Stromal cell of bone marrow (primary cell): ENCODE measurements around the gene PFKFB3.
"Not testable (repeated sequence)": the region's sequence is repeated elsewhere in the genome, so short reads cannot be mapped to it uniquely, and the experiment has no call there.

Experiments used
- DNase-seq: peaks from one replicate; pipeline ENCODE4 v3.0.0-alpha.2; 2012; ENCODE audit warnings: low read depth

Gene PFKFB3

DNA sequence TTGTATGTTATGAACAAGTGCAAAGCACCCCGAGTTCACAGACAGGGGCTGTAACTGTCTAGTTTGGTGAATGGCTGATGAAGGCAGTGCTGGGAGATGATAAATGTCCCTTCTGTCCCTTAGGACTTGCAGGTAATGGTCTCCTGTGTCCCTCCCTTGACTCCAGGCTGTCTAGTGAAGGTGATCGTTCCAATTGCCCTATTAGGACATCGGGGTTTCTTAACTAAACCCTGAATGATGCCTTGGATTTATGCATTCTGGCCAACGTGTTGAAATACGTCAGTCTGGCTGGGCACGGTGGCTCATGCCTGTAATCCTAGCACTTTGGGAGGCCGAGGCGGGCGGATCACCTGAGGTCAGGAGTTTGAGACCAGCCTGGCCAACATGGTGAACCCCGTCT, 69.4 kb downstream of the PFKFB3 start:
- no peak for DNase-seq

DNA sequence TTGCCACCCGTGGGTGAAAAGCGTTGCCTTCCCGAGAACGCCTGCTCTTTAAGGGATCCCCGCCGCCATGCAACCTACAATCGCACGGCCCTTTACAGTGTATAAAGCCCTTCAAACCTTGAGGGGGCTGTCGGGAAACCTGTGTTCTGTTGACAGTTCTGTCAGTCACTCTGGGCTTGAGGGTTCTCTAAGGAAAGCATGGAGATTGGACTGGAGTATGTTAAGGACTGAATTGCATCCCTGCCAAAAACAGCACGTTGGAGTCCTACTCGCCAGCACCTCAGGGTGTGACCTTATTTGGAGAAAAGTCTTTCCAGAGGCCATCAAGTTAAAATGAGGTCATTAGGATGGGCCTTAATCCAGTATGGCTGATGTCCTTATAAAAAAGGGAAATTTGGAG, 70.6 kb downstream of the PFKFB3 start:
- DNase-seq = no peak

DNA sequence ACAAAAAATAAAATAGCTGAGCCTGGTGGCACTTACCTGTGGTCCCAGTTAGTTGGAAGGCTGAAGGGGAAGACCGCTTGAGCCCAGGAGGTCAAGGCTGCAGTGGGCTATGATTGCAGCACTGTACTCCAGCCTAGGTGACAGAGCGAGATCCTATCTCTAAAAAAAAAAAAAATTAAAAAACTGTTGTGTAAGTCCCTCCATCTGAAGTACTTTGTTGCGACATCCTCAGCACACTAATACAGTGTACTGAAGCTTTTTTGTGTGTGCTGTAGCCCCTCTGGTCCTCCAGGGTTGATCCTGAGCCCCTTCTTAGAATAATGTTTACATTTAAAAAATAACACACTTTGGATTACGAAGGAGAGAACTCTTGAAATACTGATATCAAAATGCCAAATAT, 71.3 kb downstream of the PFKFB3 start:
- no peak for DNase-seq

DNA sequence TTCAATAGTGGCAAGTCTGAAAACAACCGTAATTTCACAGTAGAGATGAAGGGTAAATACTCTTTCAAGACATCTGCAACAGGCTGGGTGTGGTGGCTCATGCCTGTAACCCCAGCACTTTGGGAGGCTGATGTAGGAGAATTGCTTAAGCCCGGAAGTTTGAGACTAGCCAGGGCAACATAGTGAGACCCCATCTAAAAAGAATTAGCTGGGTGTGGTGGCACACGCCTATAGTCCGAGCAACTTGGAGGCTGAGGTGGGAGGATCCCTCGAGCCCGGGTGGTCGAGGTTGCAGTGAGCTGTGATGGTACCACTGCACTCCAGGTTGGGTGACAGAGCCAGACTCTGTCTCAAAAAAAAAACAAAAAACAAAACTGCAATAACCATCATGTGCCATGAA, 71.8 kb downstream of the PFKFB3 start:
- no peak for DNase-seq

DNA sequence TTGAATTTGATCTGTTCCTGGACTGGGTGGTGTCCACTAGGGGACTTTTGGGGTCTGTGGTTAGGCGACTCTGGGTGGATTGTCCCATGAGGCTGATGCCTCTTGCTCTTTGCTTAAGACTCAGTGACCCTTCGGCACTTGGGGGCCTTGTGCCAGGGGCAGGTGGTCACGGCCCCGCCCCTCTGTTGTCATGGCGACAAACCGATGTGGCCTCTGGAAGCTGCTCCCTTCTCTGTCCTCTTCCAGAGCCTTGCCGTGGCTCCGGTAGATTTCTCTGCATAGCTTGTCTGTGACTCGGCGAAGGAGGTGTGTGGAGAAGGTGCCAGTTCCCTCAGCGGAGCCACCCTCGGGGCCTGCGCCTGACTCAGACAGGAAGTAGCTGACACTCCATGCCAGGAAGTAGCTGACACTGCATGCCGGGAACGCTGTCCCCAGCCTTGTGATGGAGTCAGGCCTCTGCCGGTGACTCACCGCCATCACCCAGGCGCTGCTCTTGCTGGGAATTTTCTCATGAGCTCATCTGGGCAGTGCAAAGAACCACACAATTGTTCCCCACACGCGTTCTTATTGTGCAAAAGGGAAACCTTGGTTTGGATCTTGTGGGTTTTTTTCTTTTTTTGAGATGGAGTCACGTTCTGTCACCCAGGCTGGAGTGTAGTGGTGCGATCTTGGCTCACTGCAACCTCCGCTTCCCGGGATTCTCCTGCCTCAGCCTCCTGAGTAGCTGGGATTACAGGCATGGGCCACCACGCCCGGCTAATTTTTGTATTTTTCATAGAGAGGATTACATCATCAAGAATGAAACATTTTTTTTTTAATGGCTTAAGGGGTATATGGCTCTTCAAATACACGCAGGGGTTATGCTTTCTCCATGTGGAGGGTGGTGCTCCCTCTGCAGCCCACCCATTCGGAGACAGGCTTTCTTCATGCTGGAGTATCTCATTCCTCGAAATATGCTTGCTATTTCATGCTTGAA, 72.6 kb downstream of the PFKFB3 start:
- DNase-seq = peak; percentile 98

DNA sequence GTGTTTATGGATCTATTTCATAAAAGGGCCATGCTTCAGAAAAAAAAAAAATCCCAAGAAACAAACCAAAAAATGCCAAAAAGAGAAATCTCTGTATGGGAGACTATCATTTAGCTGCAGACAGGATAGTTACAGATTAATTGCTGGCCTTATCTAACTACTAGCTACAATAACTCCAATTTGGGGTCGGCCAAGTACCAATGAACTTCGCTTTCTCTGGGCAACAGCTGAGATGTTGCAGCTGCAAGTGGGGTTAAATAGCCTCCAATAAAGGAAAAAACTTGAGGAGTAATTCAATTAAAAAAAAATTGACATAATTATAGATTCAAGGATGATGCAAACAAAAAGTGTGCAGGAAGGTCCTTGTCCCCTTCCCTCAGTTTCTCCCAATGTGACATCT, 73.6 kb downstream of the PFKFB3 start:
- DNase-seq = no peak

DNA sequence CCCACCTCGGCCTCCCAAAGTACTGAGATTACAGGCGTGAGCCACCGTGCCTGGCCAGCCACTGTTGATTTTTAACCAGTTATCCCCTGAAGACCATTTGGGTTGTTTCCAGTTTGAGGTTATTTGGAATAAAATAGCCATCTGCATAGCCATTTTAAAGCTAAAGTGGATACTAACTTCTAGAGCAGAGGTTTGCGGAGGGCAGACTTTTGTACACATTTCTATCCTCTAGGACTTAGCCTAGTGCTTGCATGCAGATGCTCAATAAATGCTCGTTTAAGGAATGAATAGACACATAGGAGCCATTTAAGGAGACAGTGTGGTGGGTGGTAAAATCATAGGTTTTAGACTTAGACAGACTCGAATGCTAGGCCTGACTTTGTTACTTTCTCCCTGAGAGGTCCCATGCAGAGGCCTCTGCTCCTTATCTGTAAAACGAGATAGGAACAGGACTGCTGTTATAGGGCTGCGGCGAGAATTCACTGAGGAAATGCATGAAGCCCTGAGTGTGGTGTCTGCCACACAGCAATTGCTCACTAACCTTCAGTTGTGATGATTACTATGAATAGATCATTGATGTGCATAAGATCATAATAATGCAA, 75.9 kb downstream of the PFKFB3 start:
- no peak for DNase-seq

DNA sequence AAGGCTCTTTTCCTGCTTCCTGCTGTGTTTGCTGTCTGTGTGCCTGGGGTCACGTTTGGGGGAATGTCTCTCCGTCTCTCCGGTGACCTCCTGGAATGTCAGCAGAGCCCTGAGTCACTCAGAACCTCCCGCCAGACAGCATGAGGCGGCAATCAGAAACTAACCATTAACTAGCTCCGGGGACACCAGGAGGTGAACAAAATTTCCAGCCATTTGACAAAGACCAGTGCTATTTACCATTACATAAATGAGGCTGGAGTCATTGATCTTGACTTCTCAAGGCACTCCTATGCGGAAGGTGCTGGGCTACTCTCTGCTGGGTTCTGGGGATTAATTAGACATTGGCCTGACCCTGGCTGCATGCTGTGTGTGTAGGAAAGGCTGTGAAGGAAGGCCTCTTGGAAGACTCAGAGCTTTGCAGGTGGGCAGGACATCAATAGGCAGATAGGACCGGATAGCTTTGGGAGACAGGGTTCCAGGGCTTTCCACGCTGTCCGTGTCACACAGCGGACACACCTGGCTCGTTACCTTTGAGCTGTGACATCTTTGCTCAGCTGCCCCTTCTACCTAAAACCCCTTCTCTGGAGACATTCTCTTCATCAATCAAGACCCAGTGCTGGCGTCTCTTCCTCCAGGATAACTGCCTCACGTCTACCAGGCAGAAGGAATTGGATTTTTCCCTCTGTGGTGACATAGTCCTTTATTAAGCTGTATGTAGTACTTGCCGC, 77.0 kb downstream of the PFKFB3 start:
- DNase-seq = peak; percentile 50

DNA sequence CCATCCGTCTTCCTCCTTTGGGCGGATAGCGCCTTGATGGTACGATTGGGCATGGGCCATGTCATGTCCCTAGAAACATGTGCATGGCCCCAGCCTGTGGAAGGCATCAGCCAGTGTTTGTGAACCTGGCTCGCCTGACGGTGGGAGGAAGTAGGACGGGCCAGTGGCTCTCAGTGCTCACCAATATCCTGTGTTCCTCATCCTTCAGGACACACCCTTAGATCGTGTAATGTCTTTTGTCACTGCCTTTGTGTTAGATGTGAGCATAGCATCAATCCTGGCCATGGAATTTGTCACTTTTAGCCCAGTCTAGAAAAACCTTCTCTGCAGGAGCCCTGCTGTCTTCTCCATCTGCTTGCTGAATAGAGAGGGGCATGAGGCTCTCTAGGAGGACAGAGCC, 77.6 kb downstream of the PFKFB3 start:
- DNase-seq = no peak

DNA sequence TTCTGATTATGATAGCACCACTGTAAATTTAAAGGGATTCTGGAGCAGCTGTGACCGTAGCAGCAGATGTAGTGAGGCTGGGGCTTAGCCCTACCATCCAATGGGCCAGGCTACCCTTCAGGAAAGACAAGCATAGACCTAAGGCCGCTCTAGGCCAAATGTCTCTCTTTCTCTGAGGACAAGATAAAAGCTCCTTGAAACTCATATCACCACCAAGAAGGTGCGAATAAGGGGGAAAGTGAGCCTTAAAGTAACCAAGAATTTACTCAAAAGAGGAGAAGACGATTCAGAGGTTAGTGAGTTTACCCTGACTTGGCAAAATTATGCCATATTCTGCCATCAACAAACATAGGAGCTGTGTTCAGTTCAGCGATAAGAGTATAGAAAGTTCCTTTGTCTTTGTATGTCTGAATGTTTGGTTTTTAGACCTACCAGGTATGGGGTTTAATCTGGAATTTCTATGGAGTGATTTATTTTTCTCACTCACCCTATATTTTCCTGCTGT, 79.8 kb downstream of the PFKFB3 start:
- no peak for DNase-seq

DNA sequence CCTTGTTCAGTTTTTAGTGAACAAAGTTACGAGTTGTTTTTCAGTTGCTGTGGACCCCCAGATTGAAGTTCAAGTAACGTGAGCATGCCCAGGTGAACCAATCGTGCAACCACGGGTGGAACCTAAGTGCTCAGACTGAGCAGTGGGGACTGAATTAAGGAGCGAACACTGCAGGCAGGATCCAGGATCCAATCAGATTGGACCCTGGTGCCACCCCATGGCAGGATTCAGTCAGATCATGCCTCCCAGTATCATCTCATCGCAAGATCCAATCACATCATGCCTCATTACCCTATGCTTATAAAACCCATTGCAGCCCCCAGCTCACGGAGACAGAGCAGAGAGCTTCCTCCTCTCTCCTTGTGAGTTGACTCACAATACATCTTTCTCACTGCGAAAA, 80.9 kb downstream of the PFKFB3 start:
- no peak for DNase-seq

DNA sequence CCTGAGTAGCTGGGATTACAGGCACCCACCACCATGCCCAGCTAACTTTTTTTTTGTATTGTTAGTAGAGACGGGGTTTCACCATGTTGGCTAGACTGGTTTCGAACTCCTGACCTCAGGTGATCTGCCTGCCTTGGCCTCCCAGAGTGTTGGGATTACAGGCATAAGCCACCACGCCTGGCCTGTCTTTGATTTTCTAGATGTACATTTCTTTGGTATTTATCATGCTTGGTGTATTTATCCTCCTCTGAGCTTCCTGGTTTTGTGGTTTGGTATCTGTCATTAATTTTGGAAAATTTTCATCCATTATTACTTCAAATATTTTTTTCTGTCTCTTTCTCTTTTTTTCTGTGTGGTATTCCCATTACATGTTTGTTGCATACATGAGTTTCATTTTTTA, 87.9 kb downstream of the PFKFB3 start:
- not testable (repeated sequence) for DNase-seq

DNA sequence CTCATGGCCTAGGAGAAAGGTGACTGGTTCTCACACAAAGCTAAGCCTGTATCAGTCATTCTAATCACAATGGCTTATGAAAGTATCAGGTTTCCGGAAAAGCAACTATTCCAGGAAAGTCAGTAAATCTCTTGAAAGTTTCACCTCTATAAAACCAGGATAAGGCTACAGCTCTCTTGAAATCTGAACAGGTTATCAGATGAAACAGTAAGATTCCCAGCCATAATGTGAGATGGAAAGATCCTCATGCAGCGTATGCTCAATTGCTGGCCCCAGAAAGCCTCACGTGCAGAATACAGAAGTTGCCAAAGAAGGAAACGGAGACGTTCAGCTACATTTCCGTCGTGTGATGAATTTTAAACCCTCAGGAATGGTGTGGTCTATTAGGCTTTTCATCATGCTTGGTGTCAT, 90.0 kb downstream of the PFKFB3 start:
- DNase-seq = no peak

DNA sequence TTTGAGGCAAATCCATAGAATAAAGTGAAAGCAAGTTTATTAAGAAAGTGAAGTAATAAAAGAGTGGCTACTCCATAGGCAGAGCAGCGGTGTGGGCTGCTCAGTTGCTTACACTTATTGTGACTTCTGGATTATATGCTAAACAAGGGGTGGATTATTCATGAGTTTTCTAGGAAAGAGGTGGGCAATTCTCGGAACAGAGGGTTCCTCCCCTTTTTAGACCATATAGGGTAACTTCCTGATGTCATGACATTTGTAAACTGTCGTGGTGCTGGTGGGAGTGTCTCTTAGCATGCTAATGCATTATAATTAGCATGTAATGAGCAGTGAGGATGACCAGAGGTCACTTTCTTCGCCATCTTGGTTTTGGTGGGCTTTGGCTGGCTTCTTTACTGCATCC, 93.7 kb downstream of the PFKFB3 start:
- not testable (repeated sequence) for DNase-seq

DNA sequence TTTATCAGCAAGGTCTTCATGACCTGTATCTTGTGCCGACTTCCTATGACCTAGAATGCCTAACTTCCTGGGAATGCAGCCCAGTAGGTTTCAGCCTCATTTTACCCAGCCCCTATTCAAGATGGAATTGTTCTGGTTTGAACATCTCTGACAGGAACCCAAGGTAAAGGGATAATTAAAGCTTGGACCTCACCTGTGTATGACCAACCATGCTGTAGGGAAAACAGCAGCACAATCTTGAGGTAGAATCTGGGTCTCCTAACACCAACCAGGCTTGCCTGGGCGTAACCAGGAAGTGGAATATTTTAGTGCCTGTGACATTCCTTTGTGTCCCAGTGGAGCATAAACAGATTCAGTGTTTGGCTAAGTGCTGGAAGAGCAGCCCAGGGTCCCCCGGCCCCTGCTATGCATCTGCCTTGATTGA, 94.1 kb downstream of the PFKFB3 start:
- DNase-seq = no peak

DNA sequence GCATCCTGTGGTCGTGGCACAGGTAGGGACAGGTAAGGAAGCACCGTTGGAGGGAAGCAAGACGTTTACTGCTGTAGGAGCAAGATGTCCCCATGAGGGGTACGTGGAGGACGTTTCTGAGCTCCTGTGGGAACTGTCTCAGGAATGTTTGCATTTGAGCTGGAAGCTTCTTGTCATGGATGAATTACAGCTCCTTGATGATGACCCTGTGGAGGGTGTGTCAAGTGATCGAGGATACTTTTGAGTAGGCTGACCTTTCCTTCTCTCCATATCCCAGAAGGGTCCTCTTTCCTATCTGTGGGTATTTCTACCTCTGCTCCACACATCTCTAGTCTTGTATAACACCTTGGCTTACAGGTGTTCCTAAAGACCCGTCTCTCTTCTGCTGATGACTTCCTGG, 94.8 kb downstream of the PFKFB3 start:
- DNase-seq = no peak

DNA sequence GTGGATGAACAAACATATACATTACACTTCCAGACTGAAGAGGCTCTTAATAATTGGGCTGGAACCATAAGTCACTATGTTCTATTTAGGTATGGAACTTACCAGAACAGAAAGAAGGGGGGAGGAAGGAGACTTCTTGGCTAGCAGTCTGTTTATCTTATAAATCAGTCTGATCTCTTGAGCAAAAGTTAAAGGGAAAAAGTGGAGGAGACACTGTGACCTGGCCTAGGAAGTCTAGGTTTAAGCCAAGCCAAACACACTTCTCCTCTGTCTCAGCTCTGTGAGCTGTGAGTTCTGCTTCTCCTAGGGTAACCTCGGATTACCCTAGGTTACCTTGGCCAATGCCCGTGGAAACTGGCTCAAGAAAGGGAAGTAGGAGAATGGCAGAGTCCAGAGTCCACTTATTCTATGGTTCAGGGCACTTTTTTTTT, 95.2 kb downstream of the PFKFB3 start:
- DNase-seq = no peak

DNA sequence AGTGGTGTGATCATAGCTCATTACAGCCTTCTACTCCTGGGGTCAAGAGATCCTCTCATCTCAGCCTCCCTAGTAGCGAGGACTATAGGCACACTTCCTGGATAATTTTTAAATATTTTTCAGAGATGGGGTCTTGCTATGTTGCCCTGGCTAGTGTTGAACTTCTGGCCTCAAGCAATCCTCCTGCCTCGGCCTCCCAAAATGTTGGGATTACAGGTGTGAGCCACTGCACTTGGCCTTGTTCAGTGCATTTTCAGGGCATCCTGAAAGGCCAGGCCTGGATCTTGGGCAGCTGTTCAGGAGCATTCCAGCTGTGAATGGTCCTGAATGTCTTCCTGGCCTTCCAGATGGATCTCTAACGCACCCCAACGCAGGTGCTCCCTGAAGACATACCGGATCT, 95.7 kb downstream of the PFKFB3 start:
- DNase-seq = no peak

DNA sequence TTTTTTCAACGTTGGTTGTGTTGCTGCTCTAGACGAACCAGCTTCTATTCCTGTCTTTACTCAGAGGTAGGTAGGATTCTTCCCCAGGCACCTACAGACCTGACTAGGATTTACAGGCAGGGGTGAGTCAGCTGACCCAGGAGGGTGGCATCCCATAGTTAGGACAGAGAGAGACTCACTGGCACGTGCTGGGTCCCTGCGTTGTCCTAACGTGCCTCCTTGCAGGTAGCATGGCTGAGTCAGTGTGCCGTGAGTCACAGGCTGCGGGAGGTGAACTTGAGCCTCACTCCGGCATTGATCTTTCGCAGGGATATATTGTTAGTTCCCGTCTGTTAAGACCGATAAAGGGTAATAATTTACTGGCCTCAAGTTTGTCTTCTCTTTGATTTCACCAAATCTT, 96.5 kb downstream of the PFKFB3 start:
- no peak for DNase-seq

DNA sequence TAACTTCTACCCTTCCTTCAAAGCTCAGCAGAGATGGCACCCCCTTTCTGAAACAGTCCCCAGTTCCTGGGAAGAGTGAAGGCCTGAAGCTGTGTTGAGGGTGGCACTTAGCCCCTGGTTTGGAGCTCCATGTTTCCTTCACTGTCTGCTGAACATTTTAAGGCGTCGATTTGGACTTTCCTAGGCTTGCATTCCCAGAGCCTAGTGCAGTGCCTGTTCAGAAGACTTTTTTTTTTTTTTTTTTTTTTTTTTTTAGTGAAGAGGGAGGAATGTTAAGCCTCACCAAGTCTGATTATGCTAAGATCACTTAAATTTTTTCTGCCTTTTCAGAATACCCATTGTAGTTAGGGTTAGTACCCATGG, 97.0 kb downstream of the PFKFB3 start:
- no peak for DNase-seq

DNA sequence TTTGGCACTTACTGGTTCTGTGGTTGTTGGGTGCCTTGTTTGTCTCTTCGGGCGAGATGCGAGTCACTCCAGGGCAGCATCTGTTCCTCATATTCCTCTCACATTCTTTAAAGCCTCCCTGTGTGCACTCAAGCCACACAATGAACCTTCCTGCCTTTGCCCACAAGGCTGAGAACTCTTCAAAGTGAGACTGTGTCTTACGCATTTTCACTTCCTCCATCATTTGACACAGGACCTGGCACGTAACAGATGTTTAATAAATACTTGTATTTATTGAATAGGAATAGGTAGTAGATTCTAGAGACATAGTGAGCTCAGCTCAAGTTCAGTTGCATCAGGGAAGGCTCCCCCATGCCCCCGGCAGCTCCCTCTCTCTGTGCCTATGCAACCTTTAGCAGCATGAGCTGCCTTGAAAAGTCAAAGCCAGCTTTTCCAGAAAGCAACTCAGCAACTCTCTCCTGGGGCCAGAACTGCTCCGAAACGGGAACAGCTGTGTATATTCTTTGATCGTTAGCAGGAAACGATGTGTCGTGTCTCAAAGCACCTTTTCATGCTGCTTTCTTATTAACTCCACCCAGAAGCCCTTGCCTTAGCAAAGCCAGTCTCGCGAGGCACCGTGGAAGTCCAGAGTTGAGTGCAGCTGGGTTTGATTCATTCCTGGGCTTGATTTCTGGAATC, 97.5 kb downstream of the PFKFB3 start:
- DNase-seq = no peak

DNA sequence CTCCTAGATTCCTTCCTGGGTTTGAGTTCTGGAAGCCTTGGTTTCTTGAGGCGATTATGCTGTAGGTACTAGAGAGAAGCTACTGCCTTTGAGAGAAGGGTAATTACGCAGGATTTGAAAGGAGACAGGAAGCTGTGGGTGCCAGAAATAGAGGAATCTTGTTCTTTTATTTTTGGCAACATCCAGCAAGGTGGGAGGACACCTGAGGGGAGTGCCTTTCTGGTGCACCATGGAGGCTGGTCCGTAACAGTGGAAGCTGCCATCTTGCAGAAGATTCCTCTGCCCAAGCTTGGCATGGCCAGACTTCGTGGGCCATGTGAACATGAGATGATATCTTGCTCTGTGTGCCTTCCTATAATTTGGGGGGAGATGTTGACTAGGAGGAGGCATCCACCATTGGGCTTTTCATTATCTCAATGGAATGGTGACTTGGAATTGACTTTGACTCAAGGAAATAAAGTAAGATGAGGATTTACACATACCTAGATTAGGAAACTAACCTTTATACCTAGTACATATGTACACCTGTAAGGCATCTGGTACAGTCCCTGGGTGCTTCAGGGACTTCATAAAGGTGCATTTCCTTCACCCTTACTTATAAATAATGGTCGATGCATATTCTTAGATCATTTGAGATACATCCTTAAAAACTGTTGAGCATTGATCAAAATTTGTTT, 98.2 kb downstream of the PFKFB3 start:
- DNase-seq = no peak
